Trophoblast cell (in vitro differentiated cells and primary cell): Measurements from ENCODE around the gene GUCY2F.

Experiments used
- DNase-seq, 2 donors: peaks; one replicate each; pipeline ENCODE4 v3.0.0-alpha.2; 2016
- H2AFZ ChIP-seq: 2 replicates; pipeline ENCODE4 v1.6.1; 2013; ENCODE audit warnings: low read length, moderate library complexity, mild to moderate bottlenecking; ENCODE audit not compliant: insufficient read depth, poor library complexity
- H2AK5ac ChIP-seq: 2 replicates; pipeline ENCODE4 v1.6.1; 2013; ENCODE audit warnings: mild to moderate bottlenecking, low read length
- H2BK120ac ChIP-seq: 2 replicates; pipeline ENCODE4 v1.6.1; 2013; ENCODE audit warnings: low read length, mild to moderate bottlenecking, moderate library complexity; ENCODE audit not compliant: insufficient read depth, poor library complexity
- H2BK12ac ChIP-seq: 2 replicates; pipeline ENCODE4 v1.6.1; 2013; ENCODE audit warnings: mild to moderate bottlenecking, low read length, moderate library complexity
- H2BK5ac ChIP-seq: 2 replicates; pipeline ENCODE4 v1.6.1; 2013; ENCODE audit warnings: low read length, low read depth, moderate library complexity, mild to moderate bottlenecking; ENCODE audit not compliant: poor library complexity
- H3K14ac ChIP-seq: 2 replicates; pipeline ENCODE4 v1.6.1; 2013; ENCODE audit warnings: mild to moderate bottlenecking, low read length
- H3K18ac ChIP-seq: 2 replicates; pipeline ENCODE4 v1.6.1; 2013; ENCODE audit warnings: mild to moderate bottlenecking, low read length
- H3K23ac ChIP-seq: 2 replicates; pipeline ENCODE4 v1.6.1; 2013; ENCODE audit warnings: low read length
- H3K27ac ChIP-seq: 2 replicates; pipeline ENCODE4 v1.5.1; 2013; ENCODE audit warnings: low read depth, mild to moderate bottlenecking, inconsistent platforms, low read length, moderate library complexity
- H3K27me3 ChIP-seq: 2 replicates; pipeline ENCODE4 v1.6.1; 2013; ENCODE audit warnings: inconsistent platforms, mild to moderate bottlenecking, low read length, moderate library complexity; ENCODE audit not compliant: insufficient read depth
- H3K36me3 ChIP-seq, 2 experiments: 1 replicate in 1 of 2; 2 replicates in 1 of 2; pipeline ENCODE4 v1.6.1; 2013; ENCODE audit warnings: low read length in 2 of 2, mild to moderate bottlenecking in 2 of 2, moderate library complexity in 1 of 2; ENCODE audit not compliant: insufficient read depth in 2 of 2, control insufficient read depth in 1 of 2
- H3K4ac ChIP-seq: 2 replicates; pipeline ENCODE4 v1.6.1; 2013; ENCODE audit warnings: low read depth, mild to moderate bottlenecking, low read length, moderate library complexity
- H3K4me1 ChIP-seq, 2 experiments: 1 replicate in 1 of 2; 2 replicates in 1 of 2; pipeline ENCODE4 v1.6.1; 2013; ENCODE audit warnings: low read length in 2 of 2, mild to moderate bottlenecking in 2 of 2, moderate library complexity in 1 of 2; ENCODE audit not compliant: insufficient read depth in 2 of 2, control insufficient read depth in 1 of 2
- H3K4me2 ChIP-seq: 2 replicates; pipeline ENCODE4 v1.6.1; 2013; ENCODE audit warnings: inconsistent platforms, mild to moderate bottlenecking, low read length, moderate library complexity
- H3K4me3 ChIP-seq: 2 replicates; pipeline ENCODE4 v1.5.1; 2013; ENCODE audit warnings: mild to moderate bottlenecking, low read depth, low read length, inconsistent platforms
- H3K79me1 ChIP-seq: one replicate; pipeline ENCODE4 v1.6.1; 2013; ENCODE audit warnings: low read length
- H3K79me2 ChIP-seq: 2 replicates; pipeline ENCODE4 v1.6.1; 2013; ENCODE audit warnings: low read length, mild to moderate bottlenecking; ENCODE audit not compliant: control insufficient read depth, insufficient read depth, poor library complexity
- H3K9ac ChIP-seq: 2 replicates; pipeline ENCODE4 v1.6.1; 2013; ENCODE audit warnings: mild to moderate bottlenecking, low read length
- H3K9me3 ChIP-seq: 2 replicates; pipeline ENCODE4 v1.6.1; 2013; ENCODE audit warnings: low read depth, mild to moderate bottlenecking, control low read depth, inconsistent platforms, low read length; ENCODE audit not compliant: insufficient read depth
- H4K12ac ChIP-seq: 2 replicates; pipeline ENCODE4 v1.6.1; 2013; ENCODE audit warnings: low read depth, mild to moderate bottlenecking, low read length, moderate library complexity
- H4K8ac ChIP-seq: 2 replicates; pipeline ENCODE4 v1.6.1; 2013; ENCODE audit warnings: low read depth, mild to moderate bottlenecking, low read length, moderate library complexity
- H4K91ac ChIP-seq: one replicate; pipeline ENCODE4 v1.6.1; 2013; ENCODE audit warnings: low read depth, mild to moderate bottlenecking, low read length, moderate library complexity
- WGBS: extraction: QIAGEN DNeasy Blood & Tissue Kit; methylation state at CpG from one replicate; pipeline ENCODE4 v1.1.7; 2013; ENCODE audit warnings: missing lambda C conversion rate; ENCODE audit not compliant: insufficient read length, insufficient coverage; ENCODE audit errors: extremely low coverage; 5-methylcytosine and 5-hydroxymethylcytosine counted together

GUCY2F gene

GRCh38 chrX:109352066-109352588 lies 129.8 kb downstream of the GUCY2F start:
- Histone ChIP-seq H3K4me2 (no peak overlapping the region), H3K27ac (no peak overlapping the region), H4K8ac (no peak overlapping the region), H3K4me3 (no peak overlapping the region), H3K79me2 (no peaks in the 10 kb centered on the region), H3K36me3 (no peaks in the 10 kb centered on the region), H2AK5ac (no peak overlapping the region), H4K91ac (no peak overlapping the region), H3K9me3 (no peaks in the 10 kb centered on the region), H2BK5ac (no peak overlapping the region), H3K27me3 (no peaks in the 10 kb centered on the region), H3K4ac (no peak overlapping the region), H3K18ac (no peak overlapping the region), H2AFZ (no peak overlapping the region), H2BK120ac (no peak overlapping the region), H3K23ac (no peak overlapping the region), H4K12ac (no peak overlapping the region), H3K9ac (no peak overlapping the region), H3K79me1 (peaks cover 3% of the 10 kb centered on the region), H3K4me1 (peaks cover 6 to 11% of the 10 kb centered on the region in 2 experiments), H2BK12ac (no peak overlapping the region), H3K14ac (no peak overlapping the region)
- no CpG with 5 or more reads among the region's 4 CpGs for WGBS
- DNase-seq = peak; percentile 33 to 55

DNA sequence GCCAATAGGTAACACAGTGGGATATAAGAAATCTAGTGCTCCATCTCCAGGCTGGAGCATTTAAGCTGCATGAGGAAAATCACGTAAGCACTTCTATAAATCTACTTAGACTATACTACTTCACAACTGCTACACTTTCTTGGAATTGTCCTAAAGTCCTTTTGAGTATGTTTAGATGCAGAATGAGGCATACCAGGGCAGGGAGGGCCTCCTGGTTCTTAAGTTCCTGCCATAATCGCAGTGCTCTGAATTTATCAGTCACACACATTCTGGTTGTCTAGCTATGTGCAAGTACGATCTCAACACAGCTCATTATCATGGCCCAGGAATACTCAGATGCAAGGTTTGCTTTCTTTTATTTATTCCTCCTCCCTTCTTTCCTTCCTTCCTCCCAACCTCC lies 130.3 kb downstream of the GUCY2F start:
- peak in 1 of 2 donors; percentile 70 for DNase-seq
- no peak overlapping the region for H2BK12ac ChIP-seq
- no peak overlapping the region for H3K4me2 ChIP-seq
- no peak overlapping the region for H3K4ac ChIP-seq
- H3K14ac ChIP-seq = no peak overlapping the region
- no peak overlapping the region for H3K23ac ChIP-seq
- peaks cover 6 to 13% of the 10 kb centered on the region in 2 experiments for H3K4me1 ChIP-seq
- no peak overlapping the region for H4K8ac ChIP-seq
- H3K9ac ChIP-seq = no peak overlapping the region
- H4K12ac ChIP-seq = no peak overlapping the region
- WGBS = no CpG with 5 or more reads among the region's 3 CpGs
- no peak overlapping the region for H3K18ac ChIP-seq
- no peak overlapping the region for H3K27ac ChIP-seq
- no peak overlapping the region for H2BK120ac ChIP-seq
- no peak overlapping the region for H4K91ac ChIP-seq
- no peak overlapping the region for H2BK5ac ChIP-seq
- H3K36me3 ChIP-seq = no peaks in the 10 kb centered on the region
- H2AFZ ChIP-seq = no peak overlapping the region
- no peaks in the 10 kb centered on the region for H3K79me2 ChIP-seq
- peaks cover 4% of the 10 kb centered on the region for H3K79me1 ChIP-seq
- H3K9me3 ChIP-seq = no peaks in the 10 kb centered on the region
- no peak overlapping the region for H2AK5ac ChIP-seq
- no peaks in the 10 kb centered on the region for H3K27me3 ChIP-seq
- no peak overlapping the region for H3K4me3 ChIP-seq

DNA sequence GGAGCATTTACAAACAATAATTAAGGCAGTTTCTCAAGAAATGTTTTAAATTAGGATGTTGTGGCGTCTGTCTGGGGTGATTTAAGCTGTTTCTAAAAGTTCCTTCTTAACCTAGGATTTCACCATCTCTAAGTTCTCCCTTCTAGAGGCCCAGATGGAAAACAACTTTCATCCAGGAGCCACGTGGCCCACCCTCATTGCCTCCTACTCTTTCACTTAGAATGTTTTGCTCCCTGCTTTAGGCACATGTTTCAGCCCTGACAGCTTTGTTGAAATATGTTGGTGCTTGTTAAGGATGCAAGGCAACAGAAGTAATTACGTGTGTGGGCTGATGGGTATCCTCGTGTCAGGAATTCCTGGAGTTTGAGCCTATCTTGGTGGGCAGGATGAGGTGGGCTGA lies 131.3 kb downstream of the GUCY2F start:
- Histone ChIP-seq H2AK5ac (no peak overlapping the region), H3K14ac (no peak overlapping the region), H3K4me1 (peaks cover 6 to 13% of the 10 kb centered on the region in 2 experiments), H4K12ac (no peak overlapping the region), H3K4ac (no peak overlapping the region), H3K4me2 (no peak overlapping the region), H4K8ac (no peak overlapping the region), H3K18ac (no peak overlapping the region), H4K91ac (no peak overlapping the region), H2AFZ (no peak overlapping the region), H2BK12ac (no peak overlapping the region), H2BK5ac (no peak overlapping the region), H3K9me3 (no peaks in the 10 kb centered on the region), H3K79me2 (no peaks in the 10 kb centered on the region), H3K79me1 (peaks cover 4% of the 10 kb centered on the region), H3K27me3 (no peaks in the 10 kb centered on the region), H3K36me3 (no peaks in the 10 kb centered on the region), H3K9ac (no peak overlapping the region), H3K23ac (no peak overlapping the region), H3K27ac (no peak overlapping the region), H3K4me3 (no peak overlapping the region), H2BK120ac (no peak overlapping the region)
- WGBS = no CpG with 5 or more reads among the region's 4 CpGs
- peak; percentile 71 to 83 for DNase-seq

- no peak overlapping the region for H4K8ac ChIP-seq
- H2AK5ac ChIP-seq = no peak overlapping the region
- H3K27me3 ChIP-seq = no peaks in the 10 kb centered on the region
- no peak overlapping the region for H3K9ac ChIP-seq
- no peak overlapping the region for H3K4me2 ChIP-seq
- no peak overlapping the region for H2BK5ac ChIP-seq
- H2BK12ac ChIP-seq = no peak overlapping the region
- no peaks in the 10 kb centered on the region for H3K9me3 ChIP-seq
- H3K4me1 ChIP-seq = peaks cover 6 to 13% of the 10 kb centered on the region in 2 experiments
- H3K18ac ChIP-seq = no peak overlapping the region
- no peak overlapping the region for H4K12ac ChIP-seq
- H4K91ac ChIP-seq = no peak overlapping the region
- no peaks in the 10 kb centered on the region for H3K79me2 ChIP-seq
- no peak overlapping the region for H3K23ac ChIP-seq
- no peak overlapping the region for H3K4me3 ChIP-seq
- no peak overlapping the region for H2BK120ac ChIP-seq
- H3K27ac ChIP-seq = no peak overlapping the region
- H3K14ac ChIP-seq = no peak overlapping the region
- H2AFZ ChIP-seq = no peak overlapping the region
- peaks cover 4% of the 10 kb centered on the region for H3K79me1 ChIP-seq
- no peak overlapping the region for H3K4ac ChIP-seq
- peak; percentile 70 to 84 for DNase-seq
- H3K36me3 ChIP-seq = no peaks in the 10 kb centered on the region
Measured at GRCh38 chrX:109350051-109350450, 131.8 kb downstream of the GUCY2F start.
